HepG2 (cell line): ENCODE results near the gene TUBA4A. TPM values are rescaled to one million over a fixed set of nuclear protein-coding genes. Genes with fewer than 3 reads are reported as not detected.

Experiments used
- DDIT3 ChIP-seq: sonication (generic); formaldehyde crosslinking; IDR thresholded peaks from 2 replicates; pipeline ENCODE4 v1.4.0; 2020; ENCODE audit warnings: mild to moderate bottlenecking, missing genetic modification reagents
- EED ChIP-seq: sonication (generic); formaldehyde crosslinking; IDR thresholded peaks from 2 replicates; pipeline ENCODE4 v1.5.0; 2020; ENCODE audit warnings: mild to moderate bottlenecking, missing genetic modification reagents
- ELF1 ChIP-seq: sonication (generic); formaldehyde crosslinking; IDR thresholded peaks from 2 replicates; pipeline ENCODE4 v1.4.0; 2020; ENCODE audit warnings: missing genetic modification reagents
- FUBP1 ChIP-seq: sonication (generic); formaldehyde crosslinking; IDR thresholded peaks from 2 replicates; pipeline ENCODE4 v1.5.1; 2020; ENCODE audit warnings: missing genetic modification reagents, mild to moderate bottlenecking, borderline replicate concordance
- GATAD2A ChIP-seq: IDR thresholded peaks from 2 replicates; pipeline ENCODE4 v1.6.1; 2016
- HDAC1 ChIP-seq: sonication (generic); formaldehyde crosslinking; IDR thresholded peaks from 2 replicates; pipeline ENCODE4 v1.5.1; 2020; ENCODE audit warnings: mild to moderate bottlenecking, missing genetic modification reagents
- LBX2 ChIP-seq: sonication (generic); formaldehyde crosslinking; IDR thresholded peaks from 2 replicates; pipeline ENCODE4 v1.5.0; 2020; ENCODE audit warnings: missing genetic modification reagents, mild to moderate bottlenecking, borderline replicate concordance
- MED1 ChIP-seq: sonication (generic); formaldehyde crosslinking; IDR thresholded peaks from 2 replicates; pipeline ENCODE4 v1.4.0; 2020; ENCODE audit warnings: missing genetic modification reagents
- PHF21A ChIP-seq: sonication (generic); formaldehyde crosslinking; IDR thresholded peaks from 2 replicates; pipeline ENCODE4 v1.5.0; 2020; ENCODE audit warnings: mild to moderate bottlenecking, missing genetic modification reagents
- POGK ChIP-seq: sonication (generic); formaldehyde crosslinking; conservative IDR thresholded peaks from 2 replicates; pipeline ENCODE4 v1.8.0; 2022; ENCODE audit warnings: mild to moderate bottlenecking, moderate library complexity, missing genetic modification reagents
- PRMT3 ChIP-seq: sonication (generic); formaldehyde crosslinking; IDR thresholded peaks from 2 replicates; pipeline ENCODE4 v1.8.1; 2022; ENCODE audit warnings: low read depth, mild to moderate bottlenecking, moderate library complexity, missing genetic modification reagents, borderline replicate concordance
- SALL2 ChIP-seq: sonication (generic); formaldehyde crosslinking; IDR thresholded peaks from 2 replicates; pipeline ENCODE4 v1.8.1; 2023; ENCODE audit warnings: mild to moderate bottlenecking, missing genetic modification reagents, inconsistent platforms
- SP1 ChIP-seq, 2 experiments: fragments of 450-650 bp in 1 of 2; sonication (generic) in 1 of 2; formaldehyde crosslinking in 1 of 2; IDR thresholded peaks; 2 replicates each; pipeline versions ENCODE4 v1.4.0 to v1.6.1; 2016 to 2020; ENCODE audit warnings: missing genetic modification reagents in 1 of 2
- THRA ChIP-seq: sonication (generic); formaldehyde crosslinking; IDR thresholded peaks from 2 replicates; pipeline ENCODE4 v1.4.0; 2020; ENCODE audit warnings: missing genetic modification reagents, borderline replicate concordance
- ZFX ChIP-seq: sonication (generic); formaldehyde crosslinking; IDR thresholded peaks from 2 replicates; pipeline ENCODE4 v1.4.0; 2020; ENCODE audit warnings: mild to moderate bottlenecking, low read depth, missing genetic modification reagents, moderate library complexity
- ZNF44 ChIP-seq: sonication (generic); formaldehyde crosslinking; IDR thresholded peaks from 2 replicates; pipeline ENCODE4 v1.5.1; 2020; ENCODE audit warnings: mild to moderate bottlenecking, missing genetic modification reagents
- ZNF441 ChIP-seq: sonication (generic); formaldehyde crosslinking; IDR thresholded peaks from 2 replicates; pipeline ENCODE4 v1.7.0; 2021; ENCODE audit warnings: missing genetic modification reagents, borderline replicate concordance
- ZNF569 ChIP-seq: sonication (generic); formaldehyde crosslinking; IDR thresholded peaks from 2 replicates; pipeline ENCODE4 v1.5.0; 2020; ENCODE audit warnings: mild to moderate bottlenecking, missing genetic modification reagents, moderate library complexity, borderline replicate concordance
- ZNF674 ChIP-seq: sonication (generic); formaldehyde crosslinking; IDR thresholded peaks from 2 replicates; pipeline ENCODE4 v1.5.0; 2020; ENCODE audit warnings: low read depth, mild to moderate bottlenecking, missing genetic modification reagents
- ZNF781 ChIP-seq: sonication (generic); formaldehyde crosslinking; IDR thresholded peaks from 2 replicates; pipeline ENCODE4 v1.5.1; 2020; ENCODE audit warnings: borderline replicate concordance, mild to moderate bottlenecking, missing genetic modification reagents; ENCODE audit errors: not compliant biosample characterization
- ZNF784 ChIP-seq: sonication (generic); formaldehyde crosslinking; IDR thresholded peaks from 2 replicates; pipeline ENCODE4 v1.5.1; 2020; ENCODE audit warnings: missing genetic modification reagents, mild to moderate bottlenecking, borderline replicate concordance
- ZSCAN31 ChIP-seq: sonication (generic); formaldehyde crosslinking; IDR thresholded peaks from 2 replicates; pipeline ENCODE4 v1.5.0; 2020; ENCODE audit warnings: low read depth, mild to moderate bottlenecking, missing genetic modification reagents
- polyA plus RNA-seq, 8 experiments: library from polyadenylated mRNA; depleted of rRNA in 3 of 8; stranded (reverse) in 7 of 8; unstranded in 1 of 8; fragments of >200 nt; fragmentation: Illumina TruSeq in 4 of 8; extraction: Trizol in 4 of 8; gene quantifications; 2 replicates each; pipeline versions ENCODE4 v1.2.1 to v1.2.3, GENCODE V29; 2011 to 2016; ENCODE audit warnings: low read depth in 4 of 8, missing spikeins in 1 of 8, mixed read lengths in 1 of 8; ENCODE audit not compliant: insufficient read depth in 1 of 8
- total RNA-seq, 5 experiments: library from RNA; depleted of rRNA; stranded (reverse); fragments of >200 nt; fragmentation: Illumina TruSeq; extraction: Trizol; gene quantifications; 2 replicates each; pipeline ENCODE4 v1.2.3, GENCODE V29; 2016; ENCODE audit warnings: low read depth in 1 of 5

Gene TUBA4A
- total and polyA plus RNA-seq, 2 of the 13 experiments (the other 11 are each of a cell fraction or from before 2014, with no cell fraction given): 1.3 to 12.7 TPM

- no peak for TF ChIP-seq FUBP1 (CRISPR knock-in tag)
- TF ChIP-seq ZFX (CRISPR knock-in tag): peak; percentile 80; the same call in 1 of the 2 replicates
- peak; percentile 49; the same call in 1 of the 2 replicates for TF ChIP-seq PHF21A (CRISPR knock-in tag)
- peak; percentile 40 for TF ChIP-seq ZNF781 (CRISPR knock-in tag)
- TF ChIP-seq THRA (CRISPR knock-in tag): 0 out of 2 replicates have a peak, but pooled peaks have one; percentile 42
- TF ChIP-seq PRMT3 (CRISPR knock-in tag): no peak
- TF ChIP-seq ZSCAN31 (CRISPR knock-in tag): 0 out of 2 replicates have a peak, but pooled peaks have one; percentile 46
- no peak for TF ChIP-seq ELF1 (CRISPR knock-in tag)
- TF ChIP-seq ZNF569 (CRISPR knock-in tag): 0 out of 2 replicates have a peak, but pooled peaks have one; percentile 47
- TF ChIP-seq HDAC1: peak; percentile 49; the same call in 1 of the 2 replicates
- TF ChIP-seq ZNF441 (CRISPR knock-in tag): peak; percentile 41; the same call in 1 of the 2 replicates
- TF ChIP-seq GATAD2A (CRISPR knock-in tag): 0 out of 2 replicates have a peak, but pooled peaks have one; percentile 41
- peak; percentile 49; the same call in 1 of the 2 replicates for TF ChIP-seq MED1 (CRISPR knock-in tag)
- TF ChIP-seq POGK (CRISPR knock-in tag): 0 out of 2 replicates have a peak, but pooled peaks have one; percentile 34
- TF ChIP-seq DDIT3 (CRISPR knock-in tag): no peak
- TF ChIP-seq SP1 (IDR thresholded peaks at IDR 0.05): no peak
- TF ChIP-seq SP1 (CRISPR knock-in tag; IDR thresholded peaks at IDR 0.05): 0 out of 2 replicates have a peak, but pooled peaks have one; percentile 30
- peak; percentile 75; the same call in 1 of the 2 replicates for TF ChIP-seq EED (CRISPR knock-in tag)
- TF ChIP-seq ZNF674 (CRISPR knock-in tag): no peak
- TF ChIP-seq ZNF784 (CRISPR knock-in tag): 0 out of 2 replicates have a peak, but pooled peaks have one; percentile 43
- no peak for TF ChIP-seq SALL2
- TF ChIP-seq LBX2 (CRISPR knock-in tag): no peak
- TF ChIP-seq ZNF44 (CRISPR knock-in tag): peak; percentile 63; the same call in 1 of the 2 replicates
Observed at GRCh38 chr2:219298759-219299371, 45.1 kb upstream of the TUBA4A start (continued).
